ENCODE data around the gene CNTN5.

Gene CNTN5

DNA sequence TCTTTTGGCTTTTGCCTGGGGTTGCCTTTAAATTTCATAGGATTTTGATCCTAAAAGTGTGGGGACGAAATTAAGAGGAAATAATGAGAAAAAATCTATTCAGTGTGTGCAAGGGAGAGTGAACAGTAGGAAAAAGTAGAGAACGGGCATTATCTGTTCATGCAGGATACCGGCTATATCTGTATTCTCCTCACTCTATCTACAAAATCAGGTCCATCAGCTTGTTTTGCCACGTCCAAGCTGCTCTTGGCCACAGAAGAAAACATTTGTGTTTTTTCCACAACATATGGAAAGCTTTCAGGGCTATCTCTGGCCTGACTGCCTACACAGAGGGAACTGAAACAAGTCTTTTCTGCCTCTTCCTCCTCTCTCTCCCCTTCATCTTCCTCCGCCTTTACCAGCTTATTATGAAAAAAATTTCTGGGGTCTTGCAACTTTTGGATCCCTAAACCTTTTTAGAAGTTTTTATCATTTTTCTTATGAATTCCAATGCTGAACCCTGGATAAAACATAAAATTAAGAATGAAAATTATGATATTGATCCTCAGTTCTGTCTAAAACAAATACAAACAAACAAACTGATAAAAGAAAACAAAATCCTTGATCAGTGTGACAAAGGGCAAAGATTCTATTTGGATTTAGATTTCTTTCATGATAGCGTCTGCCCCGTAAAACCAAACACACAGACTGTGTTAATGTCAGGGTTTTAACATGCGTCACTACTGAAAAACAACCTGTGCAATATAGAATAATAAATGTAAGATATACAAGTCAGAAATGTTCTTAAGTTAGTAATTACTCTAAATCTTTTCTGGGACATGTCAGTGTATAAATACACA, 219.7 kb downstream of the CNTN5 start:
- no peaks in the 10 kb centered on the region for H3K79me2 ChIP-seq (ENCODE audit: control insufficient read depth, insufficient read depth, low read length, poor library complexity)
- H2AK5ac ChIP-seq (ENCODE audit: low read length): no peak overlapping the region
- H2BK12ac ChIP-seq (ENCODE audit: low read length): no peak overlapping the region
- no peak overlapping the region for H3K4ac ChIP-seq (ENCODE audit: low read depth, low read length)
- no peak overlapping the region for H2BK120ac ChIP-seq (ENCODE audit: insufficient read depth, low read length, poor library complexity)
- H2AFZ ChIP-seq (ENCODE audit: insufficient read depth, low read length, poor library complexity): no peak overlapping the region
- no peak overlapping the region for H4K91ac ChIP-seq (ENCODE audit: low read depth, low read length)
- H3K27me3 ChIP-seq (ENCODE audit: insufficient read depth, low read length): no peaks in the 10 kb centered on the region
- no peak for DNase-seq
- H3K27ac ChIP-seq (ENCODE audit: low read depth, low read length): no peak overlapping the region
- H3K4me1 ChIP-seq (ENCODE audit: control insufficient read depth in 1 of 2, insufficient read depth in 2 of 2, low read length in 2 of 2): no peaks in the 10 kb centered on the region
- H3K79me1 ChIP-seq (ENCODE audit: low read length): no peaks in the 10 kb centered on the region
- no peak overlapping the region for H3K9ac ChIP-seq (ENCODE audit: low read length)
- H4K12ac ChIP-seq (ENCODE audit: low read depth, low read length): no peak overlapping the region
- no peaks in the 10 kb centered on the region for H3K36me3 ChIP-seq (ENCODE audit: control insufficient read depth in 1 of 2, insufficient read depth in 2 of 2, low read length in 2 of 2)
- no peak overlapping the region for H3K18ac ChIP-seq (ENCODE audit: low read length)
- H4K8ac ChIP-seq (ENCODE audit: low read depth, low read length): no peak overlapping the region
- no peak overlapping the region for H3K4me3 ChIP-seq (ENCODE audit: low read depth, low read length)
- H3K14ac ChIP-seq (ENCODE audit: low read length): no peak overlapping the region
- no peaks in the 10 kb centered on the region for H3K9me3 ChIP-seq (ENCODE audit: insufficient read depth, low read depth, low read length)
- no peak overlapping the region for H3K23ac ChIP-seq (ENCODE audit: low read length)
- H3K4me2 ChIP-seq (ENCODE audit: low read length): no peak overlapping the region
- H2BK5ac ChIP-seq (ENCODE audit: low read depth, low read length, poor library complexity): no peak overlapping the region
- WGBS (ENCODE audit: extremely low coverage, insufficient coverage, insufficient read length): no CpG with 5 or more reads among the region's 8 CpGs

DNA sequence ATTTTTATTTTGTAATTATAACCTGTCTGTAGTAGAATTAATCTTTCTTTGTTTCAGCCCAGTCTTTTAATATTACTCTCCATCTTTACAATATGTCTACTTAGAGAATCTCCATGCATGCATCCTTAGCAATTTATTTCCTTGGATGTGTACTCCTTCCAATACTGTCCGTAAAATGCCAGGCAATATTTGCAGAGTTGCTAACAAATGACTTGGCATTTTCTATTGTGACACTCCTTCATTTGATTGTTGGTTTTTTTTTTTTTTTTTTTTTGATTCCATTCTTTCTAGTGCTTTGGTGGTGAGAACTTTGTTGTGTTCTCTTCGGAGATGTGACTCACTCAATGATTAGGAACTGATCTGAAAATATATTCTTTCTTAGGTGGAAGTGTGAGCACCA, 220.3 kb downstream of the CNTN5 start:
- Histone ChIP-seq H3K9ac (ENCODE audit: low read length) (no peak overlapping the region), H3K4me3 (ENCODE audit: low read depth, low read length) (no peak overlapping the region), H3K79me1 (ENCODE audit: low read length) (no peaks in the 10 kb centered on the region), H2BK5ac (ENCODE audit: low read depth, low read length, poor library complexity) (no peak overlapping the region), H3K27ac (ENCODE audit: low read depth, low read length) (no peak overlapping the region), H3K23ac (ENCODE audit: low read length) (no peak overlapping the region), H3K4me1 (ENCODE audit: control insufficient read depth in 1 of 2, insufficient read depth in 2 of 2, low read length in 2 of 2) (no peaks in the 10 kb centered on the region), H3K18ac (ENCODE audit: low read length) (no peak overlapping the region), H2BK12ac (ENCODE audit: low read length) (no peak overlapping the region), H2AFZ (ENCODE audit: insufficient read depth, low read length, poor library complexity) (no peak overlapping the region), H3K27me3 (ENCODE audit: insufficient read depth, low read length) (no peaks in the 10 kb centered on the region), H3K79me2 (ENCODE audit: control insufficient read depth, insufficient read depth, low read length, poor library complexity) (no peaks in the 10 kb centered on the region), H3K4ac (ENCODE audit: low read depth, low read length) (no peak overlapping the region), H4K8ac (ENCODE audit: low read depth, low read length) (no peak overlapping the region), H2BK120ac (ENCODE audit: insufficient read depth, low read length, poor library complexity) (no peak overlapping the region), H3K36me3 (ENCODE audit: control insufficient read depth in 1 of 2, insufficient read depth in 2 of 2, low read length in 2 of 2) (no peaks in the 10 kb centered on the region), H3K14ac (ENCODE audit: low read length) (no peak overlapping the region), H4K12ac (ENCODE audit: low read depth, low read length) (no peak overlapping the region), H4K91ac (ENCODE audit: low read depth, low read length) (no peak overlapping the region), H3K4me2 (ENCODE audit: low read length) (no peak overlapping the region), H2AK5ac (ENCODE audit: low read length) (no peak overlapping the region), H3K9me3 (ENCODE audit: insufficient read depth, low read depth, low read length) (no peaks in the 10 kb centered on the region)
- DNase-seq: no peak
- no CpG with 5 or more reads among the region's 2 CpGs for WGBS (ENCODE audit: extremely low coverage, insufficient coverage, insufficient read length)

DNA sequence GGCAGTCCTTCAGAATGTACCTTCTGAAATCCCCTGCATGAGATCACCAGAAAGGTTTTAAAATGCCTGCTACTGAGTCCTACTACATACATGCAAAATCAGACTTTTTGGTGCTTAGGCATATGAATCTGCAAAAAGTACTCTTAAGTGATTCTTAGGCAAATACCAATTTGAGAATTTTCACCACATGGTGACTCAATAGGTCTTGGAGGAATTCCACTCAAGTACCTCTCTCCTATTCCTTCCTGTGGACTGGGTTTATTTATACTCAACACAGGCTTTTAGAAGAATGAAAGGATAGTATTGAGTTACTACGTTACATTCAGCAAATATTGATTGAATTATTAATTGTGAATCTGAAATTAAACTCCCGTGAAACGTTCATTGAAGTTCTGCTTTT, 223.9 kb downstream of the CNTN5 start:
- Histone ChIP-seq H4K12ac (ENCODE audit: low read depth, low read length) (no peak overlapping the region), H2AK5ac (ENCODE audit: low read length) (no peak overlapping the region), H2AFZ (ENCODE audit: insufficient read depth, low read length, poor library complexity) (no peak overlapping the region), H3K9me3 (ENCODE audit: insufficient read depth, low read depth, low read length) (no peaks in the 10 kb centered on the region), H3K36me3 (ENCODE audit: control insufficient read depth in 1 of 2, insufficient read depth in 2 of 2, low read length in 2 of 2) (no peaks in the 10 kb centered on the region), H3K27me3 (ENCODE audit: insufficient read depth, low read length) (no peaks in the 10 kb centered on the region), H2BK5ac (ENCODE audit: low read depth, low read length, poor library complexity) (no peak overlapping the region), H3K4ac (ENCODE audit: low read depth, low read length) (no peak overlapping the region), H2BK12ac (ENCODE audit: low read length) (no peak overlapping the region), H2BK120ac (ENCODE audit: insufficient read depth, low read length, poor library complexity) (no peak overlapping the region), H3K4me1 (ENCODE audit: control insufficient read depth in 1 of 2, insufficient read depth in 2 of 2, low read length in 2 of 2) (no peaks in the 10 kb centered on the region), H3K4me3 (ENCODE audit: low read depth, low read length) (no peak overlapping the region), H3K79me1 (ENCODE audit: low read length) (no peaks in the 10 kb centered on the region), H3K14ac (ENCODE audit: low read length) (no peak overlapping the region), H4K91ac (ENCODE audit: low read depth, low read length) (no peak overlapping the region), H3K79me2 (ENCODE audit: control insufficient read depth, insufficient read depth, low read length, poor library complexity) (no peaks in the 10 kb centered on the region), H3K27ac (ENCODE audit: low read depth, low read length) (no peak overlapping the region), H3K23ac (ENCODE audit: low read length) (no peak overlapping the region), H3K9ac (ENCODE audit: low read length) (no peak overlapping the region), H3K4me2 (ENCODE audit: low read length) (no peak overlapping the region), H4K8ac (ENCODE audit: low read depth, low read length) (no peak overlapping the region), H3K18ac (ENCODE audit: low read length) (no peak overlapping the region)
- no CpG with 5 or more reads among the region's 3 CpGs for WGBS (ENCODE audit: extremely low coverage, insufficient coverage, insufficient read length)
- no peak for DNase-seq

DNA sequence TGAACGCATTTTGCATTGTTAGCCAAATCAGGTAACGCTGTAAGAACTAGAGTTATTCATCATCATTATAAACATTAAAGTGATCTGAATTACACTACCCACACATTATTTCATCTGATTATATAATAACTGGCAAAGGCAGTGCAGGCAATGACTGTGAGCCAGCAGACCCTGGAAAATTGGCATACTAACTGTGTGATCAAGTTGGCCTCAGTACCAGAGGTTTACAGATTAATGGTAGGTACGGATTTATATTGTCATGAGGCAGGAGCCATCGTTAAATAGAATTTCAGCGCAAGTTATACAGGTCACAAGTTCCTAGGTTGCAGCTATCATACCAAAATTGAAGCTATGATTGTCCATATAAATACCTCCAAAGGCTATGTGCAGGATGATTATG, 225.4 kb downstream of the CNTN5 start:
- Histone ChIP-seq H4K12ac (ENCODE audit: low read depth, low read length) (no peak overlapping the region), H3K79me2 (ENCODE audit: control insufficient read depth, insufficient read depth, low read length, poor library complexity) (no peaks in the 10 kb centered on the region), H3K4ac (ENCODE audit: low read depth, low read length) (no peak overlapping the region), H2BK12ac (ENCODE audit: low read length) (no peak overlapping the region), H4K8ac (ENCODE audit: low read depth, low read length) (no peak overlapping the region), H3K9ac (ENCODE audit: low read length) (no peak overlapping the region), H3K79me1 (ENCODE audit: low read length) (no peaks in the 10 kb centered on the region), H3K4me2 (ENCODE audit: low read length) (no peak overlapping the region), H3K27ac (ENCODE audit: low read depth, low read length) (no peak overlapping the region), H3K23ac (ENCODE audit: low read length) (no peak overlapping the region), H3K18ac (ENCODE audit: low read length) (no peak overlapping the region), H2AFZ (ENCODE audit: insufficient read depth, low read length, poor library complexity) (no peak overlapping the region), H2BK5ac (ENCODE audit: low read depth, low read length, poor library complexity) (no peak overlapping the region), H2AK5ac (ENCODE audit: low read length) (no peak overlapping the region), H3K36me3 (ENCODE audit: control insufficient read depth in 1 of 2, insufficient read depth in 2 of 2, low read length in 2 of 2) (no peaks in the 10 kb centered on the region), H3K27me3 (ENCODE audit: insufficient read depth, low read length) (no peaks in the 10 kb centered on the region), H3K4me1 (ENCODE audit: control insufficient read depth in 1 of 2, insufficient read depth in 2 of 2, low read length in 2 of 2) (no peaks in the 10 kb centered on the region), H3K14ac (ENCODE audit: low read length) (no peak overlapping the region), H4K91ac (ENCODE audit: low read depth, low read length) (no peak overlapping the region), H2BK120ac (ENCODE audit: insufficient read depth, low read length, poor library complexity) (no peak overlapping the region), H3K9me3 (ENCODE audit: insufficient read depth, low read depth, low read length) (no peaks in the 10 kb centered on the region), H3K4me3 (ENCODE audit: low read depth, low read length) (no peak overlapping the region)
- no CpG with 5 or more reads among the region's 5 CpGs for WGBS (ENCODE audit: extremely low coverage, insufficient coverage, insufficient read length)
- no peak for DNase-seq
